ENCODE measurements around the gene PARP6. TPM values are rescaled to one million over a fixed set of nuclear protein-coding genes. Genes with fewer than 3 reads are reported as not detected.

Gene PARP6
- total RNA-seq, 1 experiment from 2014 or later: 41.9 TPM

GRCh38 chr15:72231066-72231832 lies 41.1 kb downstream of the PARP6 start, which contains the start of gene PKM (continued):
- TF ChIP-seq HMGXB4 (CRISPR knock-in tag; IDR thresholded peaks at IDR 0.05) (peak; percentile 95), FOXP4 (CRISPR knock-in tag; IDR thresholded peaks at IDR 0.05) (peak; percentile 78), KAT7 (CRISPR knock-in tag; IDR thresholded peaks at IDR 0.05; ENCODE audit: borderline replicate concordance) (peak; percentile 94; the same call in 1 of the 2 replicates), ZNF219 (CRISPR knock-in tag; IDR thresholded peaks at IDR 0.05; ENCODE audit: borderline replicate concordance) (no peak), ZBTB21 (CRISPR knock-in tag; IDR thresholded peaks at IDR 0.05; ENCODE audit: borderline replicate concordance) (peak; percentile 60; the same call in 1 of the 2 replicates), ATF3 (CRISPR knock-in tag; conservative IDR thresholded peaks at IDR 0.05) (no peak), RORB (CRISPR knock-in tag; IDR thresholded peaks at IDR 0.05) (no peak), ERG (CRISPR knock-in tag; IDR thresholded peaks at IDR 0.05) (no peak), NFE2L1 (CRISPR knock-in tag; IDR thresholded peaks at IDR 0.05) (peak; percentile 65), ZSCAN18 (CRISPR knock-in tag; IDR thresholded peaks at IDR 0.05) (no peak), PRDM15 (CRISPR knock-in tag; IDR thresholded peaks at IDR 0.05) (no peak), JUN (CRISPR knock-in tag; IDR thresholded peaks at IDR 0.05) (0 out of 2 replicates have a peak, but pooled peaks have one; percentile 66), ZBTB43 (CRISPR knock-in tag; IDR thresholded peaks at IDR 0.05) (peak; percentile 72; the same call in 1 of the 2 replicates), IRF2 (CRISPR knock-in tag; IDR thresholded peaks at IDR 0.05; ENCODE audit: borderline replicate concordance, low read depth) (no peak), GRHL2 (CRISPR knock-in tag; IDR thresholded peaks at IDR 0.05; ENCODE audit: insufficient replicate concordance, severe bottlenecking) (no peak), ATF2 (CRISPR knock-in tag; IDR thresholded peaks at IDR 0.05; ENCODE audit: borderline replicate concordance, low read depth) (0 out of 2 replicates have a peak, but pooled peaks have one; percentile 32), ATF1 (CRISPR knock-in tag; IDR thresholded peaks at IDR 0.05) (no peak), TCF7 (CRISPR knock-in tag; IDR thresholded peaks at IDR 0.05; ENCODE audit: low read depth) (peak; percentile 78), ZNF512 (CRISPR knock-in tag; IDR thresholded peaks at IDR 0.05; ENCODE audit: borderline replicate concordance) (no peak), JAZF1 (CRISPR knock-in tag; IDR thresholded peaks at IDR 0.05) (no peak), TP53 (CRISPR knock-in tag; IDR thresholded peaks at IDR 0.05) (peak; percentile 48; the same call in 1 of the 2 replicates), CREB1 (CRISPR knock-in tag; IDR thresholded peaks at IDR 0.05) (0 out of 2 replicates have a peak, but pooled peaks have one; percentile 20), GTF2I (CRISPR knock-in tag; conservative IDR thresholded peaks at IDR 0.05) (no peak)
